Measurements from ENCODE around the gene ZNF451.

Gene ZNF451

GRCh38 chr6:57163956-57164355 lies 74.0 kb downstream of the ZNF451 start:
- DNase-seq (ENCODE audit: low spot score), result no peak
- no peak for TF ChIP-seq CTCF (IDR thresholded peaks at IDR 0.05; ENCODE audit: borderline replicate concordance, control extremely low read depth, extremely low read depth, insufficient read depth, missing control alignments)
- in situ Hi-C loops (cut with MboI; ENCODE audit: low sequenced_read_pairs, unreplicated experiment), result no loop called here

DNA sequence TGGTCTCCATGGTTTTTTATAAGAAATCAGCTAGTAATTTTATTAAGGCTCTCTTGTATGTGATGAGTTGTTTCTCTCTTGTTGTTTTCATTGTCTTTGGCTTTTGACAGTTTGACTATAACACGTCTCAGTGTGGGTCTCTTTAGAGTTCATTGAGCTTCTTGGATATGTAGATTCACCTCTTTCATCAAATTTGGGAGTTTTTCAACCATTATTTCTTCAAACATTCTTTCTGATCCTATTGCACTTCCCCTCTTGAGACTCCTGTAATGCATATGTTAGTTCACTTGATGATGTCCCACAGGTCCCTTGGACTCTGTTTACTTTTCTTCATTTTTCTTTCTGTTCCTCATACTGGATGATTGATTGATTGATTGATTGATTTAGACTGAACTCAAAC lies 75.1 kb downstream of the ZNF451 start:
- no peak for DNase-seq (ENCODE audit: low spot score)
- in situ Hi-C loops (cut with MboI; ENCODE audit: low sequenced_read_pairs, unreplicated experiment), result no loop called here
- no peak for TF ChIP-seq CTCF (IDR thresholded peaks at IDR 0.05; ENCODE audit: borderline replicate concordance, control extremely low read depth, extremely low read depth, insufficient read depth, missing control alignments)

GRCh38 chr6:57172136-57173055 lies 82.4 kb downstream of the ZNF451 start, which contains the start of gene BAG2:
Gene BAG2, plus strand, starts transcription at chr6:57172326. Its CDS starts 372 bp downstream, at chr6:57172698.
- peak; percentile 11 for TF ChIP-seq CTCF (IDR thresholded peaks at IDR 0.05; ENCODE audit: borderline replicate concordance, control extremely low read depth, extremely low read depth, insufficient read depth, missing control alignments)
- DNase-seq (ENCODE audit: low spot score), result peak; percentile 92
- in situ Hi-C loops (cut with MboI; ENCODE audit: low sequenced_read_pairs, unreplicated experiment), result no loop called here

DNA sequence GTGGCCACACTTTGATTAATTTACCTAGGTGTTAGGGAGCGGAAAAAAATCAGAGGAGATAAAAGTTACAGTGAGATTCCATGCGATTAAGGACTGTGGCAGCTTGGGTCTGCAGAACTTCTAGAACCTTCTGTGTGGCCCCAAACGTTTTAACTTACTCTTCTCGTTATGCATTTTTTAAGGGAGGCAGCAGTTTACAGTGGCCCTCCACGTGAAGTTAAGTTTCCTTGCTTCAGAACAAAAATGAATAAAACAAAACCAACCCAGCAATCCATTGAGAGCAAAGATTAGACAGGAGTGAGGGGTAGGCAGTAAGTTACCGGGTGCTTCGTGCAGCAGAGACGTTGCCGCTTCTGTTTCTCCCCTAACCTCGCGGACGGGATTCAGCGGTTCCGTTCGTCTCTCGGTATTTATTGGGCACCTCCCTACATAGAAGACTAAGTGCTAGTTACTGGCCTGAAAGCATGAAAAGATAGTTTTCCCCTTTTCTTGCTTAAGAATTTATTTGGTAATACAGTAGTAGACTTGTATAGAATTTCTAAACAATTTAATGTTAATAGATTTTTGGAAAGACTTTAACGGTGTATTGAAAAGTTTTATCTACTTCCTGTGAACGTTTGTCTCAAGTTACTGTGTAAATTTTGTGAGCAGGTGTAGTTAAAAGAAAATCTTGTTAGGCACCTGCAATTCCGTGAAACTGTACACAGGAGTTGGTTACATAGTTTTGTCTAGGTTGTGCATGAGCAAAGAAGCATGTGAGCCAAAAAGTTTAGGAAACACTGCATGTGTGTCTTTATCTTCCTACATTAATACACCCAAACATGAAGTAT lies 83.3 kb downstream of the ZNF451 start:
- TF ChIP-seq CTCF (IDR thresholded peaks at IDR 0.05; ENCODE audit: borderline replicate concordance, control extremely low read depth, extremely low read depth, insufficient read depth, missing control alignments), result no peak
- DNase-seq (ENCODE audit: low spot score), result peak; percentile 40
- in situ Hi-C loops (cut with MboI; ENCODE audit: low sequenced_read_pairs, unreplicated experiment), result no loop called here

GRCh38 chr6:57173886-57174510 lies 84.0 kb downstream of the ZNF451 start:
- no peak for DNase-seq (ENCODE audit: low spot score)
- in situ Hi-C loops (cut with MboI; ENCODE audit: low sequenced_read_pairs, unreplicated experiment), result no loop called here
- TF ChIP-seq CTCF (IDR thresholded peaks at IDR 0.05; ENCODE audit: borderline replicate concordance, control extremely low read depth, extremely low read depth, insufficient read depth, missing control alignments), result no peak

DNA sequence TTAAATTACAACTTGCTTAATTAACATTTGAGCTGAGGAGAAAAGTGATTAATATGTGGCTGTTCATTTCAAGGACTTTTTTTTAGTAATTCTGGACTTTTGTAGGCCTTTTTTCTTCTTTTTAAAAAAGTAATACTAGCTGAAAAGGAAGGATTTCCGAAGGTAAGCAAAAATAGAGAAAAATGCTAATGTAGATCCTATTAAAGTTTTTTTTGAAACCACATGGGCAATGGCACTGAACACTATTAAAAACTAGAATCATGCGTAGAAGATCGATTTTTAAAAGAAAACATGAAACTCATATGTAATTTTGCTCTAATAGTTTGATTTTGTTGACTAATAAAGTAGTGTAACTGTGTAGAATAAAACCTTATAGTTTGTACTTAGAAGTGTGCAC lies 84.5 kb downstream of the ZNF451 start:
- TF ChIP-seq CTCF (IDR thresholded peaks at IDR 0.05; ENCODE audit: borderline replicate concordance, control extremely low read depth, extremely low read depth, insufficient read depth, missing control alignments), result no peak
- DNase-seq (ENCODE audit: low spot score), result no peak
- in situ Hi-C loops (cut with MboI; ENCODE audit: low sequenced_read_pairs, unreplicated experiment), result no loop called here
